Measurements from ENCODE around the gene UBAP1L. TPM values are rescaled to one million over a fixed set of nuclear protein-coding genes. Genes with fewer than 3 reads are reported as not detected.

The UBAP1L gene
- total and polyA plus RNA-seq, 2 donors (not counting 3 experiments of a cell fraction or from before 2014, with no cell fraction given), result 1.9 to 5.0 TPM

- FAIRE-seq (no peak), DNase-seq (ENCODE audit: low read depth, low spot score) (no peak)
- Histone ChIP-seq H4K20me1 (replicated peaks; ENCODE audit: control insufficient read depth, extremely low read depth, insufficient read depth, low read length) (no peaks in the 10 kb centered on the region), H3K4me2 (ENCODE audit: insufficient read depth, low read length) (no peak overlapping the region), H3K4me1 (ENCODE audit: control insufficient read depth, extremely low read depth, insufficient read depth, low read length) (no peaks in the 10 kb centered on the region), H3K4me3 (replicated peaks in 1 of 3; ENCODE audit: insufficient read depth in 1 of 3, low read depth in 1 of 3, low read length in 3 of 3) (no peak overlapping the region), H3K27me3 (ENCODE audit: control insufficient read depth in 2 of 2, insufficient read depth in 2 of 2, low read length in 2 of 2) (no peaks in the 10 kb centered on the region), H3K36me3 (ENCODE audit: control insufficient read depth in 2 of 2, extremely low read depth in 1 of 2, insufficient read depth in 2 of 2, low read length in 2 of 2) (peaks cover 18 to 32% of the 10 kb centered on the region in 2 experiments), H3K79me2 (ENCODE audit: control insufficient read depth, insufficient read depth, low read length) (no peaks in the 10 kb centered on the region), H3K9me1 (replicated peaks; ENCODE audit: control insufficient read depth, extremely low read depth, insufficient read depth, low read length) (no peaks in the 10 kb centered on the region), H2AFZ (ENCODE audit: low read depth, low read length) (no peak overlapping the region), H3K9me3 (replicated peaks; ENCODE audit: control insufficient read depth, insufficient read depth, low read length) (no peaks in the 10 kb centered on the region), H3K27ac (ENCODE audit: insufficient read depth, low read depth, low read length) (no peak overlapping the region), H3K9ac (replicated peaks; ENCODE audit: extremely low read depth, insufficient read depth, low read length) (no peak overlapping the region)
- BruUV-seq (replicated peaks), result no TSS peak
- TF ChIP-seq MYC (IDR thresholded peaks at IDR 0.05; ENCODE audit: low read depth, low read length) (no peak), POLR2AphosphoS5 (IDR thresholded peaks at IDR 0.05; ENCODE audit: insufficient read depth, low read depth, low read length) (no peak), CTCF (IDR thresholded peaks at IDR 0.05; ENCODE audit: extremely low read depth in 1 of 2, insufficient read depth in 1 of 2, low read depth in 1 of 2, low read length in 2 of 2) (no peak), FOS (IDR thresholded peaks at IDR 0.05; ENCODE audit: borderline replicate concordance, insufficient read depth, low read length) (no peak), GATA2 (IDR thresholded peaks at IDR 0.05; ENCODE audit: insufficient read depth, insufficient read length, low read depth, low read length) (no peak), JUN (IDR thresholded peaks at IDR 0.05; ENCODE audit: borderline replicate concordance, insufficient read depth, insufficient read length, low read depth) (no peak), EZH2 (IDR thresholded peaks at IDR 0.05; ENCODE audit: borderline replicate concordance, low read depth, low read length, severe bottlenecking) (no peak), POLR2A (IDR thresholded peaks at IDR 0.05; ENCODE audit: low read depth, low read length) (no peak)
- TF ChIP-seq, protein P1, sequence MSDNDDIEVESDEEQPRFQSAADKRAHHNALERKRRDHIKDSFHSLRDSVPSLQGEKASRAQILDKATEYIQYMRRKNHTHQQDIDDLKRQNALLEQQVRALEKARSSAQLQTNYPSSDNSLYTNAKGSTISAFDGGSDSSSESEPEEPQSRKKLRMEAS (IDR thresholded peaks at IDR 0.05; ENCODE audit: insufficient read depth, insufficient read length), result no peak
- POLR2A ChIA-PET, result no interaction called here
- CTCF ChIA-PET, result interaction anchor here (1.2 kb wide), 1 partner anchor 55 kb away, joined by 3 read pairs; no protein-coding TSS in a partner anchor
- intact Hi-C loops (cut with micrococcal nuclease), result no loop called here
- dilution Hi-C loops (cut with MboI; ENCODE audit: extremely low pct_ligation_motif_present, low sequenced_read_pairs), result no loop called here
Measured at GRCh38 chr15:65156692-65157091, 41.7 kb upstream of the UBAP1L start.
